SK-N-SH (cell line): Measurements from ENCODE around the gene NTM. TPM values are rescaled to one million over a fixed set of nuclear protein-coding genes. Genes with fewer than 3 reads are reported as not detected.
A peak's percentile ranks its signal among the peaks of the same experiment; 100 is the strongest.

Experiments
- CTCF ChIA-PET: fragments of 300-600, 350-600 bp; formaldehyde crosslinking; extraction: SDS; loops from one replicate; lab custom pipeline; 2021; lab: Yijun Ruan, JAX
- POLR2A ChIA-PET: fragments of 350-600 bp; sonication (Branson Sonifier 250); formaldehyde crosslinking; extraction: SDS; loops from one replicate; lab custom pipeline; 2020; ENCODE audit warnings: antibody characterized with exemption, inconsistent platforms; lab: Yijun Ruan, JAX
- DNase-seq: peaks from one replicate; pipeline ENCODE4 v3.0.0; 2012
- H2AFZ ChIP-seq: fragments of 200-600 bp; sonication (generic); 2 replicates; pipeline ENCODE4 v1.8.1; 2016; ENCODE audit warnings: antibody characterized with exemption, mild to moderate bottlenecking, low read depth
- H3F3A ChIP-seq: fragments of 200-600 bp; sonication (generic); replicated peaks from 2 replicates; pipeline ENCODE3; 2016; ENCODE audit warnings: antibody characterized with exemption, mild to moderate bottlenecking; ENCODE audit not compliant: insufficient read depth
- H3K27ac ChIP-seq, 2 experiments: fragments of 200-500 bp in 1 of 2; fragments of 200-600 bp in 1 of 2; sonication (Bioruptor generic) in 1 of 2; sonication (generic), shearing (Covaris generic) in 1 of 2; 2 replicates each; pipeline versions ENCODE4 v1.5.1 to v1.6.1; 2014 to 2016; ENCODE audit warnings: low read depth in 2 of 2, inconsistent platforms in 1 of 2, low read length in 1 of 2, mild to moderate bottlenecking in 1 of 2, mixed read lengths in 1 of 2
- H3K27me3 ChIP-seq: fragments of 200-600 bp; sonication (generic), shearing (Covaris generic); 2 replicates; pipeline ENCODE4 v1.6.1; 2016; ENCODE audit warnings: mixed run types; ENCODE audit not compliant: insufficient read depth
- H3K36me3 ChIP-seq, 2 experiments: fragments of 200-500 bp in 1 of 2; fragments of 200-600 bp in 1 of 2; sonication (Bioruptor generic) in 1 of 2; sonication (generic) in 1 of 2; replicated peaks in 1 of 2; 2 replicates each; pipeline versions ENCODE3 to v1.5.1; 2014 to 2016; ENCODE audit warnings: low read length in 1 of 2, mild to moderate bottlenecking in 1 of 2; ENCODE audit not compliant: insufficient read depth in 2 of 2, control insufficient read depth in 1 of 2
- H3K4me1 ChIP-seq, 2 experiments: fragments of 200-500 bp in 1 of 2; fragments of 200-600 bp in 1 of 2; sonication (Bioruptor generic) in 1 of 2; sonication (generic), shearing (Covaris generic) in 1 of 2; 2 replicates each; pipeline versions ENCODE4 v1.5.1 to v1.6.1; 2014 to 2016; ENCODE audit warnings: low read depth in 1 of 2, low read length in 1 of 2, mixed run types in 1 of 2; ENCODE audit not compliant: insufficient read depth in 2 of 2, control insufficient read depth in 1 of 2
- H3K4me2 ChIP-seq: fragments of 200-600 bp; sonication (generic), shearing (Covaris generic); 2 replicates; pipeline ENCODE4 v1.6.1; 2017; ENCODE audit warnings: mixed run types
- H3K4me3 ChIP-seq, 2 experiments: fragments of 200-500 bp in 1 of 2; fragments of 200-600 bp in 1 of 2; sonication (Bioruptor generic) in 1 of 2; sonication (generic), shearing (Covaris generic) in 1 of 2; 2 replicates each; pipeline versions ENCODE4 v1.5.1 to v1.8.1; 2014 to 2016; ENCODE audit warnings: low read depth in 2 of 2, inconsistent platforms in 1 of 2, low read length in 1 of 2, mild to moderate bottlenecking in 1 of 2, mixed read lengths in 1 of 2, moderate library complexity in 1 of 2
- H3K79me2 ChIP-seq: fragments of 200-600 bp; sonication (generic); 2 replicates; pipeline ENCODE4 v1.8.1; 2017; ENCODE audit warnings: mild to moderate bottlenecking; ENCODE audit not compliant: insufficient read depth
- H3K9ac ChIP-seq: fragments of 200-600 bp; sonication (generic); 2 replicates; pipeline ENCODE4 v1.6.1; 2017; ENCODE audit warnings: mixed run types
- H3K9me2 ChIP-seq: fragments of 200-600 bp; sonication (generic); 2 replicates; pipeline ENCODE4 v1.6.1; 2017; ENCODE audit warnings: mixed run types
- H3K9me3 ChIP-seq: fragments of 200-600 bp; sonication (generic); 2 replicates; pipeline ENCODE4 v1.6.1; 2017; ENCODE audit warnings: mixed run types, mild to moderate bottlenecking, moderate library complexity
- H4K20me1 ChIP-seq: fragments of 200-600 bp; sonication (generic); 2 replicates; pipeline ENCODE4 v1.6.1; 2017; ENCODE audit warnings: mild to moderate bottlenecking, mixed run types; ENCODE audit not compliant: insufficient read depth
- EP300 ChIP-seq, 2 experiments: IDR thresholded peaks; 2 replicates each; pipeline versions ENCODE4 v1.4.0 to v1.6.1; 2012; ENCODE audit warnings: borderline replicate concordance in 1 of 2, low read depth in 1 of 2, low read length in 1 of 2
- JUND ChIP-seq: IDR thresholded peaks from 2 replicates; pipeline ENCODE4 v1.4.0; 2012
- MEF2A ChIP-seq: IDR thresholded peaks from 2 replicates; pipeline ENCODE4 v1.4.0; 2012; ENCODE audit warnings: low read depth, borderline replicate concordance
- MXI1 ChIP-seq: IDR thresholded peaks from 2 replicates; pipeline ENCODE4 v1.6.1; 2012; ENCODE audit warnings: mild to moderate bottlenecking, low read depth, low read length, improper control_type of control experiment
- NRF1 ChIP-seq: IDR thresholded peaks from 2 replicates; pipeline ENCODE4 v1.6.1; 2012; ENCODE audit warnings: low read depth, mild to moderate bottlenecking, low read length
- PBX3 ChIP-seq: IDR thresholded peaks from 2 replicates; pipeline ENCODE4; 2012
- POLR2AphosphoS5 ChIP-seq: IDR thresholded peaks from 2 replicates; pipeline ENCODE4 v1.6.1; 2012; ENCODE audit warnings: low read depth, low read length
- RCOR1 ChIP-seq: fragments of 150-350 bp; IDR thresholded peaks from 2 replicates; pipeline ENCODE4 v1.6.1; 2017; ENCODE audit warnings: antibody characterized with exemption, low read length
- REST ChIP-seq: IDR thresholded peaks from 2 replicates; pipeline ENCODE4 v1.6.1; 2012; ENCODE audit warnings: mild to moderate bottlenecking, low read depth, low read length, moderate library complexity
- RFX5 ChIP-seq: IDR thresholded peaks from 2 replicates; pipeline ENCODE4 v1.6.1; 2012; ENCODE audit warnings: mild to moderate bottlenecking, improper control_type of control experiment, low read length
- RXRA ChIP-seq: IDR thresholded peaks from 2 replicates; pipeline ENCODE4 v1.4.0; 2012; ENCODE audit warnings: low read depth, mild to moderate bottlenecking, borderline replicate concordance
- SMC3 ChIP-seq: IDR thresholded peaks from 2 replicates; pipeline ENCODE4 v1.6.1; 2012; ENCODE audit warnings: low read depth, low read length, improper control_type of control experiment
- TAF1 ChIP-seq: IDR thresholded peaks from 2 replicates; pipeline ENCODE4 v1.6.1; 2012; ENCODE audit warnings: low read depth, mild to moderate bottlenecking, low read length, moderate library complexity, borderline replicate concordance
- TCF12 ChIP-seq: IDR thresholded peaks from 2 replicates; pipeline ENCODE4 v1.4.0; 2012
- USF2 ChIP-seq: fragments of 150-350 bp; IDR thresholded peaks from 2 replicates; pipeline ENCODE4 v1.6.1; 2017; ENCODE audit warnings: antibody characterized with exemption, low read length, low read depth, borderline replicate concordance
- YY1 ChIP-seq: IDR thresholded peaks from 2 replicates; pipeline ENCODE4 v1.4.0; 2012; ENCODE audit warnings: low read depth, mild to moderate bottlenecking
- ZBTB33 ChIP-seq: IDR thresholded peaks from 2 replicates; pipeline ENCODE4 v1.4.0; 2012; ENCODE audit warnings: low read depth, borderline replicate concordance
- WGBS: methylation state at CpG from one replicate; pipeline ENCODE4 v1.1.6; 2017; ENCODE audit warnings: low lambda C conversion rate; 5-methylcytosine and 5-hydroxymethylcytosine counted together
- polyA plus RNA-seq, 3 experiments: library from polyadenylated mRNA; depleted of rRNA; stranded (reverse); fragments of >200 nt; gene quantifications; 2 replicates each; pipeline ENCODE4 v1.2.3, GENCODE V29; 2012

NTM gene
- polyA plus RNA-seq, 1 of the 3 experiments (the other 2 are of a cell fraction) = 20.0 TPM

- DNase-seq = peak; percentile 44
- peak overlapping the region; percentile 53 to 97; a peak in 3 of 4 replicates for H3K27ac ChIP-seq
- H3K27me3 ChIP-seq = no peaks in the 10 kb centered on the region
- H3K9me2 ChIP-seq = no peaks in the 10 kb centered on the region
- peak overlapping the region; percentile 15; the same call in 1 of the 2 replicates for H2AFZ ChIP-seq
- no peaks in the 10 kb centered on the region for H3K79me2 ChIP-seq
- 0 out of 2 replicates have a peak overlapping the region, but pooled peaks have one; percentile 45 for H3K4me2 ChIP-seq
- H3F3A ChIP-seq = peaks cover 12% of the 10 kb centered on the region
- ChIA-PET CTCF (interaction anchor here (1.2 to 1.3 kb wide), 2 partner anchors 12 to 141 kb away, joined by 3 to 4 read pairs; no protein-coding TSS in a partner anchor), POLR2A (no interaction called here)
- TF ChIP-seq SMC3 (no peak), TCF12 (peak; percentile 33; the same call in 1 of the 2 replicates), JUND (no peak), MEF2A (no peak), NRF1 (no peak), TAF1 (no peak), YY1 (no peak), RXRA (no peak)
- WGBS = 63% methylated on average over 2 of the region's 2 CpGs
- no peaks in the 10 kb centered on the region for H3K36me3 ChIP-seq
- peak overlapping the region; percentile 75 for H3K9ac ChIP-seq
- no peaks in the 10 kb centered on the region for H4K20me1 ChIP-seq
- H3K4me1 ChIP-seq = peaks cover 4 to 31% of the 10 kb centered on the region in 2 experiments; a peak in 3 of 4 replicates
- H3K4me3 ChIP-seq = no peak overlapping the region
- no peaks in the 10 kb centered on the region for H3K9me3 ChIP-seq
These were observed 518.7 kb downstream of the NTM start for GRCh38 chr11:131889146-131889577.

- TF ChIP-seq SMC3 (no peak), PBX3 (no peak), REST (no peak), MEF2A (no peak), RFX5 (no peak), TAF1 (no peak), RCOR1 (no peak), JUND (no peak), ZBTB33 (no peak), MXI1 (no peak), YY1 (no peak), TCF12 (no peak), POLR2AphosphoS5 (no peak), EP300 (IDR thresholded peaks at IDR 0.05; ENCODE audit: borderline replicate concordance in 1 of 2, low read depth in 1 of 2, low read length in 1 of 2) (no peak), USF2 (no peak)
- CTCF ChIA-PET = interaction anchor here (0.7 to 1.4 kb wide), 5 partner anchors 11 to 216 kb away, joined by 3 to 5 read pairs (median 4); no protein-coding TSS in a partner anchor
- H3K4me1 ChIP-seq = peaks cover 4 to 31% of the 10 kb centered on the region in 2 experiments; a peak in 3 of 4 replicates
- peak overlapping the region; percentile 75 for H3K9ac ChIP-seq
- no peaks in the 10 kb centered on the region for H3K27me3 ChIP-seq
- no peak overlapping the region for H3K4me3 ChIP-seq
- 0 out of 2 replicates have a peak overlapping the region, but pooled peaks have one; percentile 45 for H3K4me2 ChIP-seq
- WGBS = 88% methylated on average over 4 of the region's 4 CpGs
- peaks cover 12% of the 10 kb centered on the region for H3F3A ChIP-seq
- H3K9me2 ChIP-seq = no peaks in the 10 kb centered on the region
- H3K9me3 ChIP-seq = no peaks in the 10 kb centered on the region
- no peaks in the 10 kb centered on the region for H4K20me1 ChIP-seq
- POLR2A ChIA-PET = interaction anchor here (0.7 kb wide), 1 partner anchor 172 kb away, joined by 3 read pairs; no protein-coding TSS in a partner anchor
- H3K27ac ChIP-seq = peak overlapping the region in 1 of 2 experiments; percentile 97; a peak in 2 of 4 replicates
- no peak for DNase-seq
- H3K79me2 ChIP-seq = no peaks in the 10 kb centered on the region
- no peaks in the 10 kb centered on the region for H3K36me3 ChIP-seq
- no peak overlapping the region for H2AFZ ChIP-seq
These were observed 519.6 kb downstream of the NTM start for GRCh38 chr11:131889760-131890581.
